GM23248 (cell line): ENCODE results near the gene LIMD2. TPM values are rescaled to one million over a fixed set of nuclear protein-coding genes. Genes with fewer than 3 reads are reported as not detected.

Experiments used
- DNase-seq: peaks from one replicate; pipeline ENCODE4 v3.0.0-alpha.2; 2015
- H2AFZ ChIP-seq: fragments of 200-600 bp; sonication (generic); 2 replicates; pipeline ENCODE4 v1.6.1; 2016; ENCODE audit warnings: antibody characterized with exemption
- H3F3A ChIP-seq: fragments of 200-600 bp; sonication (generic); 2 replicates; pipeline ENCODE4 v1.6.1; 2016; ENCODE audit warnings: mild to moderate bottlenecking, antibody characterized with exemption, mixed run types; ENCODE audit not compliant: insufficient read depth
- H3K27ac ChIP-seq: fragments of 200-600 bp; sonication (generic); 2 replicates; pipeline ENCODE4 v1.5.1; 2016; ENCODE audit warnings: mild to moderate bottlenecking
- H3K27me3 ChIP-seq: fragments of 200-600 bp; sonication (generic); replicated peaks from 2 replicates; pipeline ENCODE4 v1.6.1; 2016; ENCODE audit warnings: mild to moderate bottlenecking; ENCODE audit not compliant: insufficient read depth
- H3K36me3 ChIP-seq: fragments of 200-600 bp; sonication (generic); 2 replicates; pipeline ENCODE4 v1.6.1; 2016; ENCODE audit warnings: low read depth, mild to moderate bottlenecking
- H3K4me1 ChIP-seq: fragments of 200-600 bp; sonication (generic); 2 replicates; pipeline ENCODE4 v1.6.1; 2016; ENCODE audit warnings: mild to moderate bottlenecking; ENCODE audit not compliant: insufficient read depth
- H3K4me2 ChIP-seq: fragments of 200-600 bp; sonication (generic); one replicate; pipeline ENCODE4 v1.6.1; 2016; ENCODE audit warnings: mild to moderate bottlenecking; ENCODE audit not compliant: unreplicated experiment
- H3K4me3 ChIP-seq: fragments of 200-600 bp; sonication (generic); 2 replicates; pipeline ENCODE4 v1.5.1; 2016; ENCODE audit warnings: mild to moderate bottlenecking
- H3K79me2 ChIP-seq: fragments of 200-600 bp; sonication (generic); 2 replicates; pipeline ENCODE4 v1.6.1; 2016; ENCODE audit warnings: mild to moderate bottlenecking; ENCODE audit not compliant: insufficient read depth
- H3K9ac ChIP-seq: fragments of 200-600 bp; sonication (generic); 2 replicates; pipeline ENCODE4 v1.6.1; 2016; ENCODE audit warnings: mild to moderate bottlenecking
- H3K9me2 ChIP-seq: fragments of 200-600 bp; sonication (generic); 2 replicates; pipeline ENCODE4 v1.6.1; 2016; ENCODE audit warnings: mixed run types, mild to moderate bottlenecking, moderate library complexity; ENCODE audit not compliant: insufficient read depth
- H3K9me3 ChIP-seq: fragments of 200-600 bp; sonication (generic); one replicate; pipeline ENCODE4 v1.6.1; 2017; ENCODE audit warnings: low read depth
- H4K20me1 ChIP-seq: fragments of 200-600 bp; sonication (generic); 2 replicates; pipeline ENCODE4 v1.6.0; 2016; ENCODE audit not compliant: insufficient read depth
- EZH2 ChIP-seq: fragments of 200-600 bp; sonication (generic); IDR thresholded peaks from 2 replicates; pipeline ENCODE4 v1.6.1; 2018; ENCODE audit warnings: antibody characterized with exemption, mild to moderate bottlenecking; ENCODE audit not compliant: insufficient read depth, poor library complexity, severe bottlenecking
- EZH2phosphoT487 ChIP-seq: fragments of 200-600 bp; sonication (generic); IDR thresholded peaks from 2 replicates; pipeline ENCODE4 v1.6.1; 2018; ENCODE audit warnings: antibody characterized with exemption, moderate library complexity, mild to moderate bottlenecking, low read depth; ENCODE audit not compliant: insufficient read depth
- WGBS, 2 experiments: methylation state at CpG; one replicate each; pipeline ENCODE4 v1.1.6; 2015 to 2017; ENCODE audit warnings: low lambda C conversion rate in 2 of 2, low coverage in 1 of 2; ENCODE audit errors: missing lambda C conversion rate in 2 of 2; 5-methylcytosine and 5-hydroxymethylcytosine counted together
- in situ Hi-C: fragments of 300-500 bp; cut with MboI; formaldehyde crosslinking; loops from 2 replicates; pipeline ENCODE4 v1.15.0; 2020
- polyA plus RNA-seq: library from polyadenylated mRNA; unstranded; fragments of >200 nt; fragmentation: Nextera tagmentation; extraction: Ambion mirVana; gene quantifications from 2 replicates; pipeline ENCODE4 v1.2.1, GENCODE V29; 2016
- total RNA-seq: library from RNA; depleted of rRNA; stranded (reverse); fragments of >200 nt; shearing (Covaris generic); gene quantifications from 2 replicates; pipeline ENCODE4 v1.2.3, GENCODE V29; 2014

Gene LIMD2
- total and polyA plus RNA-seq, 2 experiments from 2014 or later = 9.1 to 15.8 TPM

- Histone ChIP-seq H3K27me3 (no peaks in the 10 kb centered on the region), H3K9ac (no peak overlapping the region), H3K4me2 (no peak overlapping the region), H3K79me2 (peaks cover 3% of the 10 kb centered on the region; the same call in 1 of the 2 replicates), H2AFZ (no peak overlapping the region), H4K20me1 (no peaks in the 10 kb centered on the region), H3K9me3 (no peaks in the 10 kb centered on the region), H3K36me3 (peaks cover 20% of the 10 kb centered on the region; the same call in 1 of the 2 replicates), H3K9me2 (no peaks in the 10 kb centered on the region), H3K4me1 (no peaks in the 10 kb centered on the region), H3K27ac (no peak overlapping the region), H3F3A (peaks cover 3% of the 10 kb centered on the region; the same call in 1 of the 2 replicates), H3K4me3 (no peak overlapping the region)
- DNase-seq = no peak
- WGBS, 2 experiments = 48 to 60% methylated on average over 2 of the region's 2 CpGs
- in situ Hi-C loops = no loop called here
- TF ChIP-seq EZH2 = no peak
- no peak for TF ChIP-seq EZH2phosphoT487
Measured at GRCh38 chr17:63653050-63653449, 46.9 kb downstream of the LIMD2 start.

- peaks cover 3% of the 10 kb centered on the region; the same call in 1 of the 2 replicates for H3F3A ChIP-seq
- no peak overlapping the region for H2AFZ ChIP-seq
- H3K9me3 ChIP-seq = no peaks in the 10 kb centered on the region
- H3K4me1 ChIP-seq = peaks cover 4% of the 10 kb centered on the region
- H3K9ac ChIP-seq = no peak overlapping the region
- no peak for DNase-seq
- H3K27me3 ChIP-seq = no peaks in the 10 kb centered on the region
- peaks cover 3% of the 10 kb centered on the region; the same call in 1 of the 2 replicates for H3K79me2 ChIP-seq
- no peaks in the 10 kb centered on the region for H4K20me1 ChIP-seq
- TF ChIP-seq EZH2phosphoT487 = no peak
- no peak for TF ChIP-seq EZH2
- in situ Hi-C loops = no loop called here
- H3K4me3 ChIP-seq = no peak overlapping the region
- H3K27ac ChIP-seq = no peak overlapping the region
- H3K4me2 ChIP-seq = no peak overlapping the region
- peaks cover 16% of the 10 kb centered on the region; the same call in 1 of the 2 replicates for H3K36me3 ChIP-seq
- 74 to 80% methylated on average over 3 of the region's 3 CpGs for WGBS, 2 experiments
- no peaks in the 10 kb centered on the region for H3K9me2 ChIP-seq
Measured at GRCh38 chr17:63652106-63652505, 47.8 kb downstream of the LIMD2 start.

GRCh38 chr17:63649813-63650212 is 50.1 kb downstream of the LIMD2 start:
- Histone ChIP-seq H3K9me2 (no peaks in the 10 kb centered on the region), H4K20me1 (no peaks in the 10 kb centered on the region), H3K36me3 (peaks cover 16% of the 10 kb centered on the region), H3K9ac (no peak overlapping the region), H3K27me3 (no peaks in the 10 kb centered on the region), H3K9me3 (no peaks in the 10 kb centered on the region), H3F3A (peaks cover 11% of the 10 kb centered on the region; the same call in 1 of the 2 replicates), H3K79me2 (peaks cover 3% of the 10 kb centered on the region; the same call in 1 of the 2 replicates), H2AFZ (no peak overlapping the region), H3K4me3 (no peak overlapping the region), H3K4me2 (no peak overlapping the region), H3K4me1 (peaks cover 6% of the 10 kb centered on the region), H3K27ac (no peak overlapping the region)
- DNase-seq = no peak
- TF ChIP-seq EZH2phosphoT487 (no peak), EZH2 (no peak)
- in situ Hi-C loops = no loop called here
- 92 to 100% methylated on average over 1 of the region's 1 CpG for WGBS, 2 experiments

- Histone ChIP-seq H3K9me3 (no peaks in the 10 kb centered on the region), H3K4me1 (peaks cover 6% of the 10 kb centered on the region), H3K4me2 (no peak overlapping the region), H3K36me3 (peaks cover under 1% of the 10 kb centered on the region; the same call in 1 of the 2 replicates), H3K4me3 (no peak overlapping the region), H4K20me1 (no peaks in the 10 kb centered on the region), H3K27me3 (no peaks in the 10 kb centered on the region), H3K9me2 (no peaks in the 10 kb centered on the region), H3K9ac (no peak overlapping the region), H3K79me2 (peaks cover 3% of the 10 kb centered on the region; the same call in 1 of the 2 replicates), H3F3A (peaks cover 11% of the 10 kb centered on the region; the same call in 1 of the 2 replicates), H3K27ac (no peak overlapping the region), H2AFZ (no peak overlapping the region)
- TF ChIP-seq EZH2phosphoT487 = no peak
- no peak for TF ChIP-seq EZH2
- DNase-seq = no peak
- in situ Hi-C loops = no loop called here
Measured at GRCh38 chr17:63647936-63648335, 52.0 kb downstream of the LIMD2 start.
